ENCODE data around the gene TSPAN2. TPM values are rescaled to one million over a fixed set of nuclear protein-coding genes. Genes with fewer than 3 reads are reported as not detected.

TSPAN2 gene
- total RNA-seq, 4 donors from 2014 or later, result 1.0 to 5.1 (median 2.2) TPM

DNA sequence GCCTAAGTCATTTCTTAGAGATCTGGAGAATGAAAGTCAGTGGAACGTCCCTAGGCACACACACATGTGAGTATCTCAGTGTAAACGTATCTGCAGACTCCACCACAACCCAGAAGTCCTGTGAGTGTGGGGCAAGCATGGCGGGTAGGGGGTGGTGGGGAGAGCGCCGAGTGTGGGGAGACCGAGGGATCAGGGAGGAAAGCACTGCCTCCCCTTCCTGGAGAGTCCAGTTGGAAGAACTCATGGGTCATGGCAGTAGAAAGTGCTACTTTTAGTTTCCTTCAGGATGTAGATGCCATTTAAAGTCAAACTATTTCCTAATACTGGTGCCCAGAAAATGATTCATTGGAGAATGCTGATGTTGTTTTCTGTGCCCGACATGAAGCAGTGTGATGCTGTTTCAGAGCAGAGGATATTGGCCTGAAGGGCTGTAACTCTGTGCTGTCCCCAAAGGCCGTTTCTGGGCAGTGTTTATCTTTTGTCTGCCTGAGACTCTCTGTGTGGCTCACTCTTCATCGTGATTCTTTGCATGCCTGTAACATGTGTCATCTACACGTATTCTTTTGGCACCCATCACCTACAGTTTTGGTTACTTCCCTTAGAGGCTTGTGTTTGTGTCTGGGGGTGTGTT lies 45.7 kb upstream of the TSPAN2 start:
- TF ChIP-seq CTCF (IDR thresholded peaks at IDR 0.05; ENCODE audit: low read depth), result no peak

DNA sequence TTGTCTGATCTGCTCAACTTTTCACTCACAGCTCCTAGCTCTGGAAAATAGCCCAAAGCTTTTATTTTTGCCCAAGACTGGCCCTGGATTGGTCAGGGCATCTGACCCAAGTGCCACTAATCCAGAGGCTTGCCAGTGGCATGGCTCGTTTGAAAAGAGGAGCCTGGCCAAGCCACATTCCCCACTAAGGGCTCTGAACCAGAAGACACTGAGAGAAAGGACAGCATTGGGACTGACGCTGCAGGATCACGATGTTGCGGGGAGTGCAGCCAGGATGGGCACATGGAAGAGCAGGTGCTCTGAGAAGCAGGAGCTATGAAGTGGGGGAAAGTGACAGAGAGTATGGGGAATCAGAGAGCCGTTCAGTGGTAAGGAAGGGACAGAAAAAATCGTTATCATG lies 44.9 kb upstream of the TSPAN2 start:
- no peak for TF ChIP-seq CTCF (IDR thresholded peaks at IDR 0.05; ENCODE audit: low read depth)

- no peak for TF ChIP-seq CTCF (IDR thresholded peaks at IDR 0.05; ENCODE audit: low read depth)
Observed at GRCh38 chr1:115133440-115133839, 44.1 kb upstream of the TSPAN2 start.

- no peak for TF ChIP-seq CTCF (IDR thresholded peaks at IDR 0.05; ENCODE audit: low read depth)
Observed at GRCh38 chr1:115130786-115131185, 41.5 kb upstream of the TSPAN2 start.

DNA sequence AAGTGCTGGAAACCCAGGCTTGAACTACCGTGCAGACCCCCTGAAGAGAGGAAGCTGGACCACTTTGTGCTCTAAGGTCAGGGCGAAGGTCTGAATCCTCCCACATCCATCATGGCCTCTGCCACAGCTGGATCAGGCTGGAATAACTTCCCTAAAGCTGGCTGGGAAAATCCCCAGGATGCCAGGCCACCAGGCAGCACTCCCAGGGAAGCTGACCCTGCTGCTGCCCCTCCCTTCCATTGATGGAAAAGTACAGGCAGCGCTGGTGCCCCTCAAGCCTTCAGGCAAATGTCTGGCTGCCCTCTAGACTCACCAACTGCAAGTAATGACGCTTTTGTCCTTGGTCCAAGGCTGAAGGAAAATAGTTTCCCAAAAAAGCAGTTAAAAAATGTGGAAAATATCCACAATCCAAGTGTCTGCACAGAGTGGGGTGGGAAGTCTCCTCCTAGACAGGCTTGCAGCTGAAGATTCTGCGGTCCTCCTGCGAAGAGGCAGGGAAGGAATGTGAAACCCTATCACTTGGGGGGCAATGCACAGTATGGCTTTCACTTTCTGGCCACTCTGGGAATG lies 39.9 kb upstream of the TSPAN2 start:
- no peak for TF ChIP-seq CTCF (IDR thresholded peaks at IDR 0.05; ENCODE audit: low read depth)

DNA sequence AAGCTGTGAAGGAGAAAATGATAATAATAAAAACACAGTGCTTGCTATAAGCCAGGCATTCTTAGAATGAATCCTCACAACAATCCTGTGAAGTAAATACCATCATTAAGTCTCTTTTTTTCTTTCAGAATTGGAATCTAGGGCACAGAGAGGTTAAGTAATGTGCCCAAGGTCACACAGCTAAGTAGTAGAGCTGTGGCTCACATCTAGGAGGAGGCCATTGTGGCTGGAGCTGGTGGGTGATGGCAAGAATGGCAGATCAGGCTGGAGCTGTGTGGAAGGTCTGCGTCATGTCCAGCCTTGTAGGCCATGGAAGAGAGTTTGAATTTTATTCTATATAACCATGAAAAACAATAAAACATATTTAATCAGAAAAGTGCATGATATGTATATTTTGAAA lies 38.2 kb upstream of the TSPAN2 start:
- TF ChIP-seq CTCF (IDR thresholded peaks at IDR 0.05; ENCODE audit: low read depth), result no peak

DNA sequence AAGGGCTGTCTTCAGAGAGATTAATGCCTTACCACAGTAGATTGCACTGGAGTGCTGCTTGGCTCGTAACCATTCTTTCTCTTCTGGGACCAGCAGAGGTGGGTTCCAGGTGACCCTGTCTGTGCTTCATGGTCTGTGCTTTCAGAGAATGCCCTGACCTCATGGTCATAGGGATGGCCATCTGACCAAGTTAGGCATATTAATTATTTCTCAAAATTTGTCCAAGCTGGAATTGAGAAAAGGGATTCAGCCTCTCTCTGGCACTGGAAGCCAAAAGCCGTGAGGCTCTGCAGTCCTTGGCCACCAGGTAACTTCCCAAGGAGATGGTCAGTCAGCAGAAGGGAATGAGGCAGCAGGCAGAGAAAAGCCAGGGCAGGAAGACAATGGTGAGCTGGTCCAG lies 37.2 kb upstream of the TSPAN2 start:
- TF ChIP-seq CTCF (IDR thresholded peaks at IDR 0.05; ENCODE audit: low read depth), result no peak
